HepG2 (cell line): ENCODE data around the gene FAF2. TPM values are rescaled to one million over a fixed set of nuclear protein-coding genes. Genes with fewer than 3 reads are reported as not detected.

Experiments
- CBX1 ChIP-seq: IDR thresholded peaks from one replicate; pipeline ENCODE4 v1.6.1; 2016; ENCODE audit warnings: antibody characterized with exemption, low read depth
- HCFC1 ChIP-seq: fragments of 150-350 bp; IDR thresholded peaks from 2 replicates; pipeline ENCODE4 v1.6.1; 2014; ENCODE audit warnings: low read depth, low read length
- MED8 ChIP-seq: sonication (generic); formaldehyde crosslinking; IDR thresholded peaks from 2 replicates; pipeline ENCODE4 v1.8.1; 2023; ENCODE audit warnings: mild to moderate bottlenecking, missing genetic modification reagents; ENCODE audit not compliant: insufficient replicate concordance
- MXD4 ChIP-seq: IDR thresholded peaks from 2 replicates; pipeline ENCODE4 v1.6.1; 2016; ENCODE audit warnings: mild to moderate bottlenecking, missing biosample characterization, missing genetic modification reagents
- PBX2 ChIP-seq: IDR thresholded peaks from 2 replicates; pipeline ENCODE4 v1.6.1; 2016; ENCODE audit warnings: control low read depth
- PPARG ChIP-seq: conservative IDR thresholded peaks from 2 replicates; pipeline ENCODE4 v1.6.1; 2016; ENCODE audit warnings: missing biosample characterization, missing genetic modification reagents
- SIX4 ChIP-seq: sonication (generic); formaldehyde crosslinking; IDR thresholded peaks from 2 replicates; pipeline ENCODE4 v1.4.0; 2020; ENCODE audit warnings: missing genetic modification reagents
- SPEN ChIP-seq: sonication (generic); formaldehyde crosslinking; IDR thresholded peaks from 2 replicates; pipeline ENCODE4 v1.5.1; 2020; ENCODE audit warnings: low read depth, mild to moderate bottlenecking, missing genetic modification reagents
- ZBTB33 ChIP-seq: sonication (generic); formaldehyde crosslinking; IDR thresholded peaks from 2 replicates; pipeline ENCODE4 v1.4.0; 2020; ENCODE audit warnings: missing genetic modification reagents
- ZFY ChIP-seq: sonication (generic); formaldehyde crosslinking; IDR thresholded peaks from 2 replicates; pipeline ENCODE4 v1.4.0; 2020; ENCODE audit warnings: missing genetic modification reagents
- ZGPAT ChIP-seq: IDR thresholded peaks from 2 replicates; pipeline ENCODE4 v1.6.1; 2016; ENCODE audit warnings: mild to moderate bottlenecking
- ZNF230 ChIP-seq: sonication (generic); formaldehyde crosslinking; IDR thresholded peaks from 2 replicates; pipeline ENCODE4 v1.4.0; 2020; ENCODE audit warnings: mild to moderate bottlenecking, missing genetic modification reagents
- ZNF234 ChIP-seq: sonication (generic); formaldehyde crosslinking; conservative IDR thresholded peaks from 2 replicates; pipeline ENCODE4 v1.5.1; 2020; ENCODE audit warnings: mild to moderate bottlenecking, missing genetic modification reagents
- ZNF558 ChIP-seq: sonication (generic); formaldehyde crosslinking; IDR thresholded peaks from 2 replicates; pipeline ENCODE4 v1.9.0; 2022; ENCODE audit warnings: mild to moderate bottlenecking, missing genetic modification reagents, borderline replicate concordance
- ZNF652 ChIP-seq: IDR thresholded peaks from 2 replicates; pipeline ENCODE4 v1.6.1; 2016; ENCODE audit warnings: low read depth, borderline replicate concordance
- polyA plus RNA-seq, 8 experiments: library from polyadenylated mRNA; depleted of rRNA in 3 of 8; stranded (reverse) in 7 of 8; unstranded in 1 of 8; fragments of >200 nt; fragmentation: Illumina TruSeq in 4 of 8; extraction: Trizol in 4 of 8; gene quantifications; 2 replicates each; pipeline versions ENCODE4 v1.2.1 to v1.2.3, GENCODE V29; 2011 to 2016; ENCODE audit warnings: low read depth in 4 of 8, missing spikeins in 1 of 8, mixed read lengths in 1 of 8; ENCODE audit not compliant: insufficient read depth in 1 of 8
- total RNA-seq, 5 experiments: library from RNA; depleted of rRNA; stranded (reverse); fragments of >200 nt; fragmentation: Illumina TruSeq; extraction: Trizol; gene quantifications; 2 replicates each; pipeline ENCODE4 v1.2.3, GENCODE V29; 2016; ENCODE audit warnings: low read depth in 1 of 5
- TF ChIP-seq, protein P1 (sequence below), 2 experiments: sonication (generic) in 1 of 2; formaldehyde crosslinking in 1 of 2; IDR thresholded peaks; 2 replicates each; pipeline versions ENCODE4 v1.6.1 to v1.9.0; 2014 to 2022; ENCODE audit warnings: antibody characterized with exemption in 1 of 2, borderline replicate concordance in 1 of 2, inconsistent platforms in 1 of 2, low read depth in 1 of 2, missing genetic modification reagents in 1 of 2
- TF ChIP-seq, protein P2 (sequence below): sonication (generic); formaldehyde crosslinking; conservative IDR thresholded peaks from 2 replicates; pipeline ENCODE4 v1.8.1; 2023; ENCODE audit warnings: missing genetic modification reagents

Gene FAF2
- total and polyA plus RNA-seq, 2 of the 13 experiments (the other 11 are each of a cell fraction or from before 2014, with no cell fraction given) = 27.8 to 34.3 TPM

- TF ChIP-seq ZBTB33 (CRISPR knock-in tag) (peak; percentile 62; the same call in 1 of the 2 replicates), MXD4 (0 out of 2 replicates have a peak, but pooled peaks have one; percentile 30), MED8 (CRISPR knock-in tag) (peak; percentile 51), SPEN (CRISPR knock-in tag) (peak; percentile 65), PBX2 (CRISPR knock-in tag) (0 out of 2 replicates have a peak, but pooled peaks have one; percentile 11), ZNF234 (CRISPR knock-in tag) (0 out of 2 replicates have a peak, but pooled peaks have one; percentile 29), ZNF558 (CRISPR knock-in tag) (0 out of 2 replicates have a peak, but pooled peaks have one; percentile 15), CBX1 (peak; percentile 42), HCFC1 (peak; percentile 44; the same call in 1 of the 2 replicates), ZNF230 (0 out of 2 replicates have a peak, but pooled peaks have one; percentile 47), SIX4 (CRISPR knock-in tag) (no peak), PPARG (0 out of 2 replicates have a peak, but pooled peaks have one; percentile 13), ZNF652 (CRISPR knock-in tag) (no peak), ZGPAT (peak; percentile 89; the same call in 1 of the 2 replicates), ZFY (CRISPR knock-in tag) (peak; percentile 58)
- TF ChIP-seq, protein P1, sequence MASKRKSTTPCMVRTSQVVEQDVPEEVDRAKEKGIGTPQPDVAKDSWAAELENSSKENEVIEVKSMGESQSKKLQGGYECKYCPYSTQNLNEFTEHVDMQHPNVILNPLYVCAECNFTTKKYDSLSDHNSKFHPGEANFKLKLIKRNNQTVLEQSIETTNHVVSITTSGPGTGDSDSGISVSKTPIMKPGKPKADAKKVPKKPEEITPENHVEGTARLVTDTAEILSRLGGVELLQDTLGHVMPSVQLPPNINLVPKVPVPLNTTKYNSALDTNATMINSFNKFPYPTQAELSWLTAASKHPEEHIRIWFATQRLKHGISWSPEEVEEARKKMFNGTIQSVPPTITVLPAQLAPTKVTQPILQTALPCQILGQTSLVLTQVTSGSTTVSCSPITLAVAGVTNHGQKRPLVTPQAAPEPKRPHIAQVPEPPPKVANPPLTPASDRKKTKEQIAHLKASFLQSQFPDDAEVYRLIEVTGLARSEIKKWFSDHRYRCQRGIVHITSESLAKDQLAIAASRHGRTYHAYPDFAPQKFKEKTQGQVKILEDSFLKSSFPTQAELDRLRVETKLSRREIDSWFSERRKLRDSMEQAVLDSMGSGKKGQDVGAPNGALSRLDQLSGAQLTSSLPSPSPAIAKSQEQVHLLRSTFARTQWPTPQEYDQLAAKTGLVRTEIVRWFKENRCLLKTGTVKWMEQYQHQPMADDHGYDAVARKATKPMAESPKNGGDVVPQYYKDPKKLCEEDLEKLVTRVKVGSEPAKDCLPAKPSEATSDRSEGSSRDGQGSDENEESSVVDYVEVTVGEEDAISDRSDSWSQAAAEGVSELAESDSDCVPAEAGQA (IDR thresholded peaks at IDR 0.05; ENCODE audit: low read depth) = peak; percentile 82
- TF ChIP-seq, protein P1 (CRISPR knock-in tag; IDR thresholded peaks at IDR 0.05; ENCODE audit: borderline replicate concordance) = no peak
- TF ChIP-seq, protein P2, sequence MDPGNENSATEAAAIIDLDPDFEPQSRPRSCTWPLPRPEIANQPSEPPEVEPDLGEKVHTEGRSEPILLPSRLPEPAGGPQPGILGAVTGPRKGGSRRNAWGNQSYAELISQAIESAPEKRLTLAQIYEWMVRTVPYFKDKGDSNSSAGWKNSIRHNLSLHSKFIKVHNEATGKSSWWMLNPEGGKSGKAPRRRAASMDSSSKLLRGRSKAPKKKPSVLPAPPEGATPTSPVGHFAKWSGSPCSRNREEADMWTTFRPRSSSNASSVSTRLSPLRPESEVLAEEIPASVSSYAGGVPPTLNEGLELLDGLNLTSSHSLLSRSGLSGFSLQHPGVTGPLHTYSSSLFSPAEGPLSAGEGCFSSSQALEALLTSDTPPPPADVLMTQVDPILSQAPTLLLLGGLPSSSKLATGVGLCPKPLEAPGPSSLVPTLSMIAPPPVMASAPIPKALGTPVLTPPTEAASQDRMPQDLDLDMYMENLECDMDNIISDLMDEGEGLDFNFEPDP (CRISPR knock-in tag) = no peak
Observed at GRCh38 chr5:176447978-176448608, at the start of gene FAF2 (continued).
